SK-N-SH (cell line): ENCODE results near the gene KCTD21.

Source experiments
- CHD2 ChIP-seq: fragments of 150-350 bp; IDR thresholded peaks from 2 replicates; pipeline ENCODE4 v1.6.1; 2018; ENCODE audit warnings: low read length; ENCODE audit not compliant: partially characterized antibody
- CTCF ChIP-seq: fragments of 200-600 bp; sonication (generic); IDR thresholded peaks from 2 replicates; pipeline ENCODE4 v1.6.1; 2017; ENCODE audit warnings: antibody characterized with exemption, mild to moderate bottlenecking, moderate library complexity
- EP300 ChIP-seq, 2 experiments: IDR thresholded peaks; 2 replicates each; pipeline versions ENCODE4 v1.4.0 to v1.6.1; 2012; ENCODE audit warnings: borderline replicate concordance in 1 of 2, low read depth in 1 of 2, low read length in 1 of 2
- EZH2phosphoT487 ChIP-seq: fragments of 200-600 bp; sonication (generic); IDR thresholded peaks from 2 replicates; pipeline ENCODE4 v1.6.1; 2017; ENCODE audit warnings: low read depth, mixed run types, mild to moderate bottlenecking, antibody characterized with exemption, moderate library complexity, borderline replicate concordance
- GABPA ChIP-seq: IDR thresholded peaks from 2 replicates; pipeline ENCODE4 v1.4.0; 2012; ENCODE audit warnings: low read depth, mild to moderate bottlenecking
- GATA2 ChIP-seq: sonication (generic); formaldehyde crosslinking; IDR thresholded peaks from 2 replicates; pipeline ENCODE4 v1.5.0; 2020; ENCODE audit warnings: mild to moderate bottlenecking, missing genetic modification reagents
- JUND ChIP-seq: IDR thresholded peaks from 2 replicates; pipeline ENCODE4 v1.4.0; 2012
- MEF2A ChIP-seq: IDR thresholded peaks from 2 replicates; pipeline ENCODE4 v1.4.0; 2012; ENCODE audit warnings: low read depth, borderline replicate concordance
- NFIC ChIP-seq: IDR thresholded peaks from 2 replicates; pipeline ENCODE4 v1.4.0; 2012; ENCODE audit warnings: borderline replicate concordance
- POLR2AphosphoS5 ChIP-seq: IDR thresholded peaks from 2 replicates; pipeline ENCODE4 v1.6.1; 2012; ENCODE audit warnings: low read depth, low read length
- RAD21 ChIP-seq: IDR thresholded peaks from 2 replicates; pipeline ENCODE4 v1.6.1; 2012; ENCODE audit warnings: mild to moderate bottlenecking, low read length
- RCOR1 ChIP-seq: fragments of 150-350 bp; IDR thresholded peaks from 2 replicates; pipeline ENCODE4 v1.6.1; 2017; ENCODE audit warnings: antibody characterized with exemption, low read length
- TAF1 ChIP-seq: IDR thresholded peaks from 2 replicates; pipeline ENCODE4 v1.6.1; 2012; ENCODE audit warnings: low read depth, mild to moderate bottlenecking, low read length, moderate library complexity, borderline replicate concordance
- TF ChIP-seq, protein P1 (sequence below): IDR thresholded peaks from 2 replicates; pipeline ENCODE4 v1.6.1; 2012; ENCODE audit warnings: mild to moderate bottlenecking, low read depth, low read length, moderate library complexity

DNA sequence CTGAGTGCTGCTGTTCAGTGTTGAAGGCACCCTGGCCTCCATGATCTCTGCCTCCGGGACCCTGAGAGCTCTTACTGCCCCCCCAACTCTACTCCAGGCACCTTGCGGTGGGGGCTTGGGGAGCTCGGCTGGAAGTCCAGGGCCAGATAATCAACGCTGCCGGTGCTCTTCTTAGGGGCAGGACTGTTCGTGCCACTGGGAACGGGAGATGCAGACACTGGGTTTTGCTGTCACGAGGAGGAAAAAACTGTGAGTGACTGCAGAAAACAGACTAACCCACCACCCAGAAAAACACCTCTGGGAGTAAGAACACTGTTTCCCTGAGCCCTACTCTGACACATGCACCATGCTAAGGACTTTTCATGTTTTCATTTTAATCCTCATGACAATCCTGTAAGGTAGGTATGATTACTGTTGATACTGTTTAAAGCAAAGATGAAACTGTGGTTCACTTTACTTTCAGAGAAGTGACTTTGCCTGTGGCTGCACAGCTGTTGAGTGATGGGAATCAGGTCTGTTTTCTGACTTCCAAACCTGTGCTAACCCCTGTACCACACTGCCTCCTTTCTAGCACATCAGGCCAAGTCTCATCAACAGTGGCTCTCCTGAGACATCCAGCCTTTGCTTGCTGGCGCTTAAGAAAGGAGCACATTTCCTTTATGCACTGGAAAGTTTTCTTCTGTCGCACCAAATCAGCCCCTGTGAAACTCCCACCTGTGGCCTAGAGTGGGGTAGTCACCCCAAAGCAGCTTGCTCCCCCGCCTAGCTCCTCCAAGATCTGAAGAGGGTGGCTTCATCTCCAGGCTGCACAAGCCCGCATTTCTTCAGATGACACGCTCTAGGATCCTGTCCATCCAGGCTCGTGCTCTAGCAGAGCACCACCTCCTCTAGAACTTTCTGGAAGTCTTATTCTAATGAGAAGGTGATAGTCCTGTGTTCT is 32.1 kb upstream of the KCTD21 start:
- TF ChIP-seq EP300 (IDR thresholded peaks at IDR 0.05; ENCODE audit: borderline replicate concordance in 1 of 2, low read depth in 1 of 2, low read length in 1 of 2), result no peak
- no peak for TF ChIP-seq CTCF
- TF ChIP-seq RCOR1, result no peak
- TF ChIP-seq GABPA, result no peak
- no peak for TF ChIP-seq JUND
- no peak for TF ChIP-seq EZH2phosphoT487
- no peak for TF ChIP-seq NFIC
- TF ChIP-seq POLR2AphosphoS5, result no peak
- no peak for TF ChIP-seq TAF1
- TF ChIP-seq RAD21, result no peak
- no peak for TF ChIP-seq GATA2
- TF ChIP-seq, protein P1, sequence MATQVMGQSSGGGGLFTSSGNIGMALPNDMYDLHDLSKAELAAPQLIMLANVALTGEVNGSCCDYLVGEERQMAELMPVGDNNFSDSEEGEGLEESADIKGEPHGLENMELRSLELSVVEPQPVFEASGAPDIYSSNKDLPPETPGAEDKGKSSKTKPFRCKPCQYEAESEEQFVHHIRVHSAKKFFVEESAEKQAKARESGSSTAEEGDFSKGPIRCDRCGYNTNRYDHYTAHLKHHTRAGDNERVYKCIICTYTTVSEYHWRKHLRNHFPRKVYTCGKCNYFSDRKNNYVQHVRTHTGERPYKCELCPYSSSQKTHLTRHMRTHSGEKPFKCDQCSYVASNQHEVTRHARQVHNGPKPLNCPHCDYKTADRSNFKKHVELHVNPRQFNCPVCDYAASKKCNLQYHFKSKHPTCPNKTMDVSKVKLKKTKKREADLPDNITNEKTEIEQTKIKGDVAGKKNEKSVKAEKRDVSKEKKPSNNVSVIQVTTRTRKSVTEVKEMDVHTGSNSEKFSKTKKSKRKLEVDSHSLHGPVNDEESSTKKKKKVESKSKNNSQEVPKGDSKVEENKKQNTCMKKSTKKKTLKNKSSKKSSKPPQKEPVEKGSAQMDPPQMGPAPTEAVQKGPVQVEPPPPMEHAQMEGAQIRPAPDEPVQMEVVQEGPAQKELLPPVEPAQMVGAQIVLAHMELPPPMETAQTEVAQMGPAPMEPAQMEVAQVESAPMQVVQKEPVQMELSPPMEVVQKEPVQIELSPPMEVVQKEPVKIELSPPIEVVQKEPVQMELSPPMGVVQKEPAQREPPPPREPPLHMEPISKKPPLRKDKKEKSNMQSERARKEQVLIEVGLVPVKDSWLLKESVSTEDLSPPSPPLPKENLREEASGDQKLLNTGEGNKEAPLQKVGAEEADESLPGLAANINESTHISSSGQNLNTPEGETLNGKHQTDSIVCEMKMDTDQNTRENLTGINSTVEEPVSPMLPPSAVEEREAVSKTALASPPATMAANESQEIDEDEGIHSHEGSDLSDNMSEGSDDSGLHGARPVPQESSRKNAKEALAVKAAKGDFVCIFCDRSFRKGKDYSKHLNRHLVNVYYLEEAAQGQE, result no peak
- no peak for TF ChIP-seq MEF2A
- TF ChIP-seq CHD2, result no peak
